ENCODE data around the gene TCEANC2.

DNA sequence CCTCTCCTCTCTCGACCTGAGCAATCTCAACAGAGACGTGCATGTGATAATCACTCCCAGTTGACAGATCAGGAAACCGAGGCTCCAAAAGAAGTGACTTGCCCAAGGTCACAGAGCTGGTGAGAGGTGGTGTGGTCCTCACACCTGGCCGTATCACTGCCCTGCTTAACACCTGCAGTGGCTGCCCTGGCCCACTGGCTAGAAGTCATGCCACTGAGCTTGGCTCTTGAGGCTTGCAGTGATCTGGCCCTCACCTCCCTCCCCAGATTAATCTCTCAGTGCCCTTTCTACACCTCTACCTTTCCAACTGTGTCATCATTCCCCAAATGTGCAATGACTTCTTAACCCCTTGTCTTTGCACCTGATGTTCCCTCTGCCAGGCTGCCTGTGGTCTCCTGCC, 60.6 kb downstream of the TCEANC2 start:
- TF ChIP-seq, protein P1, sequence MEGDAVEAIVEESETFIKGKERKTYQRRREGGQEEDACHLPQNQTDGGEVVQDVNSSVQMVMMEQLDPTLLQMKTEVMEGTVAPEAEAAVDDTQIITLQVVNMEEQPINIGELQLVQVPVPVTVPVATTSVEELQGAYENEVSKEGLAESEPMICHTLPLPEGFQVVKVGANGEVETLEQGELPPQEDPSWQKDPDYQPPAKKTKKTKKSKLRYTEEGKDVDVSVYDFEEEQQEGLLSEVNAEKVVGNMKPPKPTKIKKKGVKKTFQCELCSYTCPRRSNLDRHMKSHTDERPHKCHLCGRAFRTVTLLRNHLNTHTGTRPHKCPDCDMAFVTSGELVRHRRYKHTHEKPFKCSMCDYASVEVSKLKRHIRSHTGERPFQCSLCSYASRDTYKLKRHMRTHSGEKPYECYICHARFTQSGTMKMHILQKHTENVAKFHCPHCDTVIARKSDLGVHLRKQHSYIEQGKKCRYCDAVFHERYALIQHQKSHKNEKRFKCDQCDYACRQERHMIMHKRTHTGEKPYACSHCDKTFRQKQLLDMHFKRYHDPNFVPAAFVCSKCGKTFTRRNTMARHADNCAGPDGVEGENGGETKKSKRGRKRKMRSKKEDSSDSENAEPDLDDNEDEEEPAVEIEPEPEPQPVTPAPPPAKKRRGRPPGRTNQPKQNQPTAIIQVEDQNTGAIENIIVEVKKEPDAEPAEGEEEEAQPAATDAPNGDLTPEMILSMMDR (IDR thresholded peaks at IDR 0.05; ENCODE audit: low read length): no peak
- TF ChIP-seq EZH2 (IDR thresholded peaks at IDR 0.05; ENCODE audit: borderline replicate concordance, low read length): no peak
